Erythroblast (primary cell): ENCODE data around the gene CFAP52.

Source experiments
- DNase-seq, 2 experiments: peaks; one replicate each; lab custom pipeline; 2025; lab: John Stamatoyannopoulos, UW
- GATA1 ChIP-seq: IDR thresholded peaks from 2 replicates; pipeline ENCODE4 v1.6.1; 2011; ENCODE audit warnings: low read depth, mild to moderate bottlenecking, control low read depth, low read length, moderate library complexity
- POLR2A ChIP-seq: IDR thresholded peaks from 2 replicates; pipeline ENCODE4 v1.6.1; 2011; ENCODE audit warnings: mild to moderate bottlenecking, low read length

CFAP52 gene

GRCh38 chr17:9684955-9685621 is 108.6 kb downstream of the CFAP52 start:
- TF ChIP-seq GATA1: no peak
- TF ChIP-seq POLR2A: no peak
- no peak for DNase-seq
